ENCODE measurements around the gene GCAT. TPM values are rescaled to one million over a fixed set of nuclear protein-coding genes. Genes with fewer than 3 reads are reported as not detected.
A peak's percentile ranks its signal among the peaks of the same experiment; 100 is the strongest.

Gene GCAT
- total and polyA plus RNA-seq, 2 of the 13 experiments (the other 11 are each of a cell fraction or from before 2014, with no cell fraction given), result 28.0 to 50.3 TPM

DNA sequence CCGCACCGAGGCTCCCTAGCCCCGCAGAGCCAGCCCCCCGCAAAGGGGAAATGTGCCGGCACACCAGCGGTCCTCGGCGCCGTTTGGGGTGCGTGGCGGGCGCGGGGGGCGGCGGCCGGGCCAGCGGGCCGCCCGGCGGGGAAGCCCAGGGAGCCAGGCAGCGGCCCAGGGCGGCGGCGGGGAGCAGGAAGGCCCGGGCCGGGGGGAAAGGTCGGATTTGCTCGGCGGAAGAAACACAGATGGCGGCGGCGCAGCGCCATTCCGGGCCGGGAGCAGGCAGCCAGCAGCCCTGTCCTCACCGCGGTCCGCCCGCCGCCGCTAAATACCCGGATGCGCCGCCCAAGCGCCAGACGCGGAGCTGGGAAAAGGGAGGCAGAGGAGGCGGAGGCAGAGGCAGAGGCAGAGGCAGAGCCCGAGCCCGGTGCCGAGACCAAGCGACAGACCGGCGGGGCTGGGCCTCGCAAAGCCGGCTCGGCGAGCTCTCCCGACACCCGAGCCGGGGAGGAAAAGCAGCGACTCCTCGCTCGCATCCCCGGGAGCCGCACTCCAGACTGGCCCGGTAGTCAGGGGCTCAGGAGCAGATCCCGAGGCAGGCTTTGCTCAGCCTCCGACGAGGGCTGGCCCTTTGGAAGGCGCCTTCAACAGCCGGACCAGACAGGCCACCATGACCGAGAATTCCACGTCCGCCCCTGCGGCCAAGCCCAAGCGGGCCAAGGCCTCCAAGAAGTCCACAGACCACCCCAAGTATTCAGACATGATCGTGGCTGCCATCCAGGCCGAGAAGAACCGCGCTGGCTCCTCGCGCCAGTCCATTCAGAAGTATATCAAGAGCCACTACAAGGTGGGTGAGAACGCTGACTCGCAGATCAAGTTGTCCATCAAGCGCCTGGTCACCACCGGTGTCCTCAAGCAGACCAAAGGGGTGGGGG is 2.6 kb upstream of the GCAT start (continued):
- no peak; the same call in 1 of the 2 replicates for TF ChIP-seq ZNF589 (CRISPR knock-in tag; conservative IDR thresholded peaks at IDR 0.05)
- peak; percentile 44 for TF ChIP-seq FOXA3 (CRISPR knock-in tag; IDR thresholded peaks at IDR 0.05)
- TF ChIP-seq PHF20 (CRISPR knock-in tag; IDR thresholded peaks at IDR 0.05), result peak; percentile 53; the same call in 1 of the 2 replicates
- TF ChIP-seq PHF8 (CRISPR knock-in tag; IDR thresholded peaks at IDR 0.05), result peak; percentile 73
- 0 out of 2 replicates have a peak, but pooled peaks have one; percentile 56 for TF ChIP-seq ZNF335 (CRISPR knock-in tag; IDR thresholded peaks at IDR 0.05)
- TF ChIP-seq KLF12 (CRISPR knock-in tag; IDR thresholded peaks at IDR 0.05; ENCODE audit: borderline replicate concordance), result peak; percentile 73; the same call in 1 of the 2 replicates
- TF ChIP-seq TP53 (CRISPR knock-in tag; conservative IDR thresholded peaks at IDR 0.05), result peak; percentile 81
- TF ChIP-seq PTBP1 (IDR thresholded peaks at IDR 0.05; ENCODE audit: low read depth, low read length, poor library complexity, severe bottlenecking), result no peak
- no peak for TF ChIP-seq ZBTB3 (CRISPR knock-in tag; IDR thresholded peaks at IDR 0.05; ENCODE audit: borderline replicate concordance, low read depth)
- TF ChIP-seq, protein P1, sequence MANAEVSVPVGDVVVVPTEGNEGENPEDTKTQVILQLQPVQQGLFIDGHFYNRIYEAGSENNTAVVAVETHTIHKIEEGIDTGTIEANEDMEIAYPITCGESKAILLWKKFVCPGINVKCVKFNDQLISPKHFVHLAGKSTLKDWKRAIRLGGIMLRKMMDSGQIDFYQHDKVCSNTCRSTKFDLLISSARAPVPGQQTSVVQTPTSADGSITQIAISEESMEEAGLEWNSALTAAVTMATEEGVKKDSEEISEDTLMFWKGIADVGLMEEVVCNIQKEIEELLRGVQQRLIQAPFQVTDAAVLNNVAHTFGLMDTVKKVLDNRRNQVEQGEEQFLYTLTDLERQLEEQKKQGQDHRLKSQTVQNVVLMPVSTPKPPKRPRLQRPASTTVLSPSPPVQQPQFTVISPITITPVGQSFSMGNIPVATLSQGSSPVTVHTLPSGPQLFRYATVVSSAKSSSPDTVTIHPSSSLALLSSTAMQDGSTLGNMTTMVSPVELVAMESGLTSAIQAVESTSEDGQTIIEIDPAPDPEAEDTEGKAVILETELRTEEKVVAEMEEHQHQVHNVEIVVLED (CRISPR knock-in tag; IDR thresholded peaks at IDR 0.05; ENCODE audit: borderline replicate concordance), result peak; percentile 54
- peak; percentile 84; the same call in 1 of the 2 replicates for TF ChIP-seq SMAD9 (CRISPR knock-in tag; IDR thresholded peaks at IDR 0.05)
- 0 out of 2 replicates have a peak, but pooled peaks have one; percentile 15 for TF ChIP-seq ZFP1 (CRISPR knock-in tag; IDR thresholded peaks at IDR 0.05)
- TF ChIP-seq, protein P2, sequence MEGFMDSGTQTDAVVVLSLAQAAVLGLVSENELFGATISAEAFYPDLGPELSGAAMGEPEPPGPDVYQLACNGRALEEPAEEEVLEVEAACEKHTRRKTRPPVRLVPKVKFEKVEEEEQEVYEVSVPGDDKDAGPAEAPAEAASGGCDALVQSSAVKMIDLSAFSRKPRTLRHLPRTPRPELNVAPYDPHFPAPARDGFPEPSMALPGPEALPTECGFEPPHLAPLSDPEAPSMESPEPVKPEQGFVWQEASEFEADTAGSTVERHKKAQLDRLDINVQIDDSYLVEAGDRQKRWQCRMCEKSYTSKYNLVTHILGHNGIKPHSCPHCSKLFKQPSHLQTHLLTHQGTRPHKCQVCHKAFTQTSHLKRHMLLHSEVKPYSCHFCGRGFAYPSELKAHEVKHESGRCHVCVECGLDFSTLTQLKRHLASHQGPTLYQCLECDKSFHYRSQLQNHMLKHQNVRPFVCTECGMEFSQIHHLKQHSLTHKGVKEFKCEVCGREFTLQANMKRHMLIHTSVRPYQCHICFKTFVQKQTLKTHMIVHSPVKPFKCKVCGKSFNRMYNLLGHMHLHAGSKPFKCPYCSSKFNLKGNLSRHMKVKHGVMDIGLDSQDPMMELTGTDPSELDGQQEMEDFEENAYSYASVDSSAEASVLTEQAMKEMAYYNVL (CRISPR knock-in tag; IDR thresholded peaks at IDR 0.05; ENCODE audit: borderline replicate concordance), result no peak
- TF ChIP-seq LCORL (IDR thresholded peaks at IDR 0.05), result no peak
- peak; percentile 47; the same call in 1 of the 2 replicates for TF ChIP-seq LCORL (CRISPR knock-in tag; IDR thresholded peaks at IDR 0.05)
- no peak for TF ChIP-seq KLF9 (CRISPR knock-in tag; IDR thresholded peaks at IDR 0.05; ENCODE audit: low read depth)
- TF ChIP-seq ZSCAN21 (CRISPR knock-in tag; IDR thresholded peaks at IDR 0.05; ENCODE audit: borderline replicate concordance), result peak; percentile 75; the same call in 1 of the 2 replicates
- TF ChIP-seq SMC3 (IDR thresholded peaks at IDR 0.05; ENCODE audit: low read length), result no peak
- TF ChIP-seq, protein P3, sequence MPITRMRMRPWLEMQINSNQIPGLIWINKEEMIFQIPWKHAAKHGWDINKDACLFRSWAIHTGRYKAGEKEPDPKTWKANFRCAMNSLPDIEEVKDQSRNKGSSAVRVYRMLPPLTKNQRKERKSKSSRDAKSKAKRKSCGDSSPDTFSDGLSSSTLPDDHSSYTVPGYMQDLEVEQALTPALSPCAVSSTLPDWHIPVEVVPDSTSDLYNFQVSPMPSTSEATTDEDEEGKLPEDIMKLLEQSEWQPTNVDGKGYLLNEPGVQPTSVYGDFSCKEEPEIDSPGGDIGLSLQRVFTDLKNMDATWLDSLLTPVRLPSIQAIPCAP (CRISPR knock-in tag; IDR thresholded peaks at IDR 0.05; ENCODE audit: low read depth), result no peak
- no peak for TF ChIP-seq AGO1 (IDR thresholded peaks at IDR 0.05; ENCODE audit: low read depth, low read length, poor library complexity, severe bottlenecking)
- TF ChIP-seq, protein P4, sequence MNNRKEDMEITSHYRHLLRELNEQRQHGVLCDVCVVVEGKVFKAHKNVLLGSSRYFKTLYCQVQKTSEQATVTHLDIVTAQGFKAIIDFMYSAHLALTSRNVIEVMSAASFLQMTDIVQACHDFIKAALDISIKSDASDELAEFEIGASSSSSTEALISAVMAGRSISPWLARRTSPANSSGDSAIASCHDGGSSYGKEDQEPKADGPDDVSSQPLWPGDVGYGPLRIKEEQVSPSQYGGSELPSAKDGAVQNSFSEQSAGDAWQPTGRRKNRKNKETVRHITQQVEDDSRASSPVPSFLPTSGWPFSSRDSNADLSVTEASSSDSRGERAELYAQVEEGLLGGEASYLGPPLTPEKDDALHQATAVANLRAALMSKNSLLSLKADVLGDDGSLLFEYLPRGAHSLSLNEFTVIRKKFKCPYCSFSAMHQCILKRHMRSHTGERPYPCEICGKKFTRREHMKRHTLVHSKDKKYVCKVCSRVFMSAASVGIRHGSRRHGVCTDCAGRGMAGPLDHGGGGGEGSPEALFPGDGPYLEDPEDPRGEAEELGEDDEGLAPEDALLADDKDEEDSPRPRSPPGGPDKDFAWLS (CRISPR knock-in tag; IDR thresholded peaks at IDR 0.05; ENCODE audit: borderline replicate concordance), result no peak
- no peak for TF ChIP-seq ZNF337 (CRISPR knock-in tag; IDR thresholded peaks at IDR 0.05; ENCODE audit: borderline replicate concordance, low read depth)
- peak; percentile 11; the same call in 1 of the 2 replicates for TF ChIP-seq STAG1 (CRISPR knock-in tag; IDR thresholded peaks at IDR 0.05)
